NCI-H1105 (cell line): ENCODE measurements around the gene CXCL12.

Experiments used
- DNase-seq: peaks from one replicate; lab custom pipeline; 2025; lab: John Stamatoyannopoulos, UW

The CXCL12 gene

GRCh38 chr10:44362866-44363711 is 21.8 kb downstream of the CXCL12 start:
- DNase-seq: no peak

GRCh38 chr10:44361109-44361508 is 23.8 kb downstream of the CXCL12 start:
- no peak for DNase-seq

GRCh38 chr10:44358080-44358771 is 26.7 kb downstream of the CXCL12 start:
- DNase-seq: no peak

DNA sequence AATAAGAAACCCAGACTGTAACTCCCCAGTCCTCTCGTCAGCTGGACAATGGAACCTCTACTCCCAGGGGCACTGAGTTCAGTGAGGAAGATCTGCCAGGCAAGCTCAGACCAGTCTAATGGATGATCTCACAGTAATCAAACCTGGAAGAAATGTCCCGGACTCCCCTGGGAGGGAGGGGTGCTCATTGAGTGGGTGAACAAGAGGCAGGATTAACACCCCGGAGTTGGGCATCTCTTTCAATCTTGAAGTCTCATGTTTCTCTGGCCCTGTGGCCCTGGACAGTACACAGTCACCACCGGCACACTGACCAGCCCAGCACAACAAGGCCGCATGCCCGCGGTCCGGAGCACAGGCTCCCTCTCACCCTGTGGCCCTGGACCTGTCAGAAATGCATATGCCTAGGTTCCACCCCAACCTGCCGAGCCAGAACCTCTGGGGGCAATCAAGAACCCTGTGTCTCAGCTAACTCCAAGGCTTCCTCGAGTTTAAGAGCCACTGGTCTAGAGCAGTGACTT is 27.8 kb downstream of the CXCL12 start:
- DNase-seq: no peak

DNA sequence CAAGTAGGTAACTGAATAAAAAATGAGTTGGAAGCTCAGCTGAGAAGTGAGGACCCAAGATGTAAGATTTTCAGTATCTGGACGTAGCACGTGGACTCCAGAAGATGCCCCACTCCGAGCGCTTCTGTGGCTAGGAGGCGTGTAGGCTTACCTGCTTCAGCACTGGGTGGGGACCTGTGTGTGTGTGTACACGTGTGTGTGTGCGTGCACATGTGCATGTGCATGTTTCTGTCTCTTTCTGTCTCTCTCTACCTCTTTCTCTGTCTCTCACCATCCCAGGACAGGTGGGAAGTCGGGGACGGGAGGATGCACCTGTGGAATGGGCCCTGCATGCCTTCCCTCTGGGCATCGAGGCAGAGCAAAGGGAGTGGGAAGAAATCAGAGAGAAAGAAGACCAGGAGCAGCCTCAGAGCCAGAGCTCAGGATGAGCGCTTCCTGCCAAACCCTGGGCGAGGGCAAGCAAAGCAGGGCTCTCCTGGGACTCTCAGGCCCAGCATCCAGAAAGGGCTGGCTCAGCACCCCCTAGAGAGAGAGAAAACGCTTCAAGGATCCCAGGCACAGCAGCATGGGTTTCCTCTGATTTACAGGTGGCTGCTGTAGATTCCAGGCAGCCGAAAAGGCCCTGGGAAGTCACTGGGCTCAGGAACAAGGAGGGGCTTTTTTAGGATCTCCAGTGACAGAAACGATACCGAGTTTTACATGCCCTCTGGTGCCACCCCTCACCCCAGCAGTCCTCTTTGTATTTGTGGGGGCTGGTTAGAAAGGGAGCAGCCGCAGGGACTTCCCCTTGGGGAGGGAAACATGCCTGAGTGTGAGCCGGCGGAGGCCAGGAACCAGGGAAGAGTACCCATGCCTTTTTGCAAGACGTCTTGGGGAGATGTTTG is 28.5 kb downstream of the CXCL12 start:
- no peak for DNase-seq

GRCh38 chr10:44355630-44356029 is 29.3 kb downstream of the CXCL12 start:
- DNase-seq: no peak

DNA sequence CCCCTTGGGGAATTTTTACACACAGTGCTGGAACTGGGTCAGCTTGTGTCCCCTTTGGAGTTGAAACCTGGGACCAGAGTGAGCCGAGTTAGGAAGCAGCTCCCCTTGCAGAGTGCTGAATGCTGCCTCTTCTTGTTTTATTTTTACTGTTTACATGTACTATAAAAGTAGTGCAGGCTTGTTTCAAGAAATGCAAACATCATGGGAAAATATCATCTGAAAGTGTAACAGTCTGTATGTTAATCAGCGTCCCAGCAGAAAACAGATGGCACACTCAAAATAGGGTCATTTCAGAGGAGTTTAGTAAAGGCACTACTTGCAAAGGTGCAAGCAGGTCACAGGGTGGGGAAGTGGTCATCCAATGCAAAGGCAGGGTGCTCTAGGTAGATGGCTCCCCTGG is 30.1 kb downstream of the CXCL12 start:
- DNase-seq: no peak

GRCh38 chr10:44353721-44354120 is 31.2 kb downstream of the CXCL12 start:
- DNase-seq: no peak

GRCh38 chr10:44353128-44353390 is 31.8 kb downstream of the CXCL12 start:
- no peak for DNase-seq

DNA sequence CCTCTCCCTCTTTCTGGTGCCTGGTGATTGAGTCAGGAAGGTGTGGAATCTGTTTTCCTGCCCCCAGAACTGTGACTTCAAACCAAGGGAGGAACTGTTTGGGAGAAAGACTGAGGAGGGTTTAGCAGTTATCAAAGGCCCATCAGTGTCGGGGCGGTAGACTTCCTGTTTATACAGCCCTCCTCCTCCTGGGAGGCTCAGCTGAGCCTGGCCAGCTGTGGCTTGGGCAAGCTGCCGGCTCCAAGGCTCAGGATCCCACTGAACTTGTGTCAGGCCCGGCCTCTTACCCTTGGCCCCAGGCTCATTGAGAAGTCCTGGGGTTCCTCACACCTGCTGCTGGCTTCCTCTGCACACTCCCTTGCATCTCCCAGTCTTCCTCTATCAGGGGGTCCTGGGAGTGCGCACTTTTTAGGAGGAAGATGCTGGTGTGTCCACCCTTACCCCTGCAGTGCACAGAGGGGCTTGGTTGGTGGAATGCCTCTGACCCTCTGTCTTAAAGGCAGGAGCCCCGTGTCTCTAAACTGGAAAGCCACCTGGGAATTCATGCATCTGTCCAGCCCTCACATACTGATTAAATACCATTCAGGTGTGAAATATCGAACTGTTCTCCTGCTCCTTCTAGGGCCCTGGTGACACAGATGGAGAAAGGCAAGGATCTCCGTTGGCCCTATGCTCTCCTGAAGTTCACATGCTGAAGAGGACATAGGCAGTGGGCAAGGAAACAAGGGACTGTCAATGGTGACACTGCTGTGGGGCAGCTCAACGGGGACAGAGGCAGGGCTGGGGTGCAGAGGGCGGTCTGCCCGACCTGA is 32.4 kb downstream of the CXCL12 start:
- DNase-seq: no peak

GRCh38 chr10:44348496-44348895 is 36.4 kb downstream of the CXCL12 start:
- no peak for DNase-seq

DNA sequence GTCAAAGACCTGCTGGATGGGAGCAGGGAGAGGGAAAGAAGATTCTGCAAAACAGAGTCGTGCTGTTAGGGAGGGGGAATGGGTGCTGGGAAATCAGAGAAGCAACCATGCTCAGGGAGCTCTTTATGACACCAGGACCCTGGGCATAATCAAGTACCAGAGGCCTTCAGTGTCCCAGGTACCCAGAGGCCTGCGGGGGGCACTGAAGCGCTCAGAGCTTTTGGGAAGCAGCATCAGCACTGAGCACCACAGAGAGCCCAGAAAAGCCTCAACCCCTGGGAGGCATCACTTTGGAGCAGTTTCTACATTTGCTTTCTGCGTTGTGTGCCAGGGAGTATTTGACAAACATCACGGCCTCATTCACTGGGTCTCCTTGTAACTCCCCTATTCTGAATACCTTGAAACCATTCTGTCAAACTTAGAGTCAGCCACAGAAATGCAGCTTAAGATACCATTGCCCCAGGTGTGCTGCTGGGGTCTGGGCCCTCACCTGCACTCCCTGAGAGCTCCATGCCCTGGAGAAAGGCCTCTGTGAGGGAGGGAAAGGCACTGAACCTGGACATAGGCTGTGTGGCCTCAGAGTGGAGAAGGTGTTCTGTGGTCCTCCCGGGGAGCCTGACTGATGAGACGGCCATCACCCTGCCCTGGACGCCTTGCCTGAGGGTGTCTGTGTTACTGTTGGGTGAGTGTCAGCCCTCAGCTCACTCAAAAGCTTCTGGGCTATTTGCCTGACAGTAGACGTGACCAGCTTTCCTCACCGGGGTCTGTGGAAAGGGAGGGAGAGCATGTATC is 37.1 kb downstream of the CXCL12 start:
- no peak for DNase-seq

GRCh38 chr10:44344727-44345126 is 40.2 kb downstream of the CXCL12 start:
- DNase-seq: no peak

DNA sequence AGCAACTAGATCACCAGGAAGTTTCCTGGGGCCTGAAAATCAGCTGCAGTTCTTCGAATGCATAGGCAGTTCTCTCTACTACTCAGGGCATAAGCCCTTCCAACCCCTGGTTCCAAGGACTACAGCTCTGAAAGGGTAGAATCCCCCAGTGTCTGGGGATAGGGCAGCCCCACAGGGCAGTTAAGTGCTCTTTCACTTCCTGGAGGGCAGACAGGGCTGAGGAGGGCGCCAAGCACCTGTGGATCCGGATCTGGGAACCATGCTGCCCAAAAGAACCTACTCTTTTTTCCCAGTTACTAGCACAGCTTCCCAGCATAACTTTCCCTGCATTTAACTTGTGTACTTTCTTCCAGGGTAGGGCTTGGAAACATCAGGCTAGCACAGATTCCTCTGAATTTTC is 41.1 kb downstream of the CXCL12 start:
- no peak for DNase-seq

DNA sequence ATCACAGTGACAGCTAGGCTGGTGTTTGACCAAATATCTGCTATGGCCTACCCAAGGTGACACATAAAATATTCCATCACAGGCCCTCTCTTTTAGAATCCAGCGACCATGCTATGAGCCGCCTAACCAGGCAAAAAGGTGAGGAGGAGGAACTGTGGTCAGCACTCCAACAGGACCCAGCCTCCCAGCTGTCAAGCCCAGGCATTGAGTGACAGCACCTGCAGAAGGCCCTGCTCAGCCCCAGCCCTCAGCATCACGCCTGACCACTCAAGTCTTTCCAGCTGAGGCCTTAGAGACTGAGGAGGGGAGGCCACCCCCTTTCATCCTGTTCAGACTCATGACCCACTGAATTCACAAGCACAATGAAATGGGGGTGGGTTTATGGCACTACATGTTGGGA is 43.0 kb downstream of the CXCL12 start:
- no peak for DNase-seq

DNA sequence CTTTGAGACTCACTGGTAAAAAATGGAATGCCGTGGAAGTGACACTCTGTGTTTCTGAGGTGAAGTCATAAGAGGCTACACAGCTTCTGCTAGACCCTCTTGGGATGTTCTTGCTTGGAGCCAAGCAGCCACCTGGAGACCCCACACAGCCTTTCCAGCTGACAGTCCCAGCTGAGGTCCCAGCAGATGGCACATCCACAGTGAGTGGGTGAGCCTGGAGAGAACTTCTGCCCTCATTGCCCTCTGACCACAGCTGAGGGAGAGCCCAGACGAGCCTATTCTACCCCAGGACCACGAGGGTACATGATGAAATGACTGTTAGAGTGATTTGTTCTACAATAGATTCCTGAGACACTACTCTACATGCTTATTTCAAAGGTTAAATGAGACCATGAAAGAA is 44.3 kb downstream of the CXCL12 start:
- DNase-seq: no peak

DNA sequence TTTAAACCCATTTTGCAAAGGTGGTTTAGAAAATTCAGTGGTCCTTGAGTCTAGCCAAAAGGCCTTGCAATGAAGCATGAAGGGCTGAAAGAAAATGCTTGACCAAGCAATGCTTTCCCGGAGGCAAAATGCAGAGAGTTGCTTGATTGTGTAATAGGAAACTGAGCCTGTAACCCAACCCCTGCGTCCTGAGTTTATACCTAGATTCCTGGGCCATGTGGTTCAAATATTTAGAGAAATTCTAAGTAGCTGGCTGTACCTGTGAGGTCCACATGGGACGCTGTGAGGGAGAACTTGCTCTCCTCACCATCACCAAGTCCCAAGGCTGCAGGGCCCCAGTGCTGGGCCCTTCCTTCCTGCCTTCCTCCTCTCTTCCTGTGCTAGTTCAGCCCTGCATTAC is 45.7 kb downstream of the CXCL12 start:
- no peak for DNase-seq

- no peak for DNase-seq
Measured at GRCh38 chr10:44337081-44337480, 47.8 kb downstream of the CXCL12 start.

- no peak for DNase-seq
Measured at GRCh38 chr10:44335330-44336021, 49.4 kb downstream of the CXCL12 start.

DNA sequence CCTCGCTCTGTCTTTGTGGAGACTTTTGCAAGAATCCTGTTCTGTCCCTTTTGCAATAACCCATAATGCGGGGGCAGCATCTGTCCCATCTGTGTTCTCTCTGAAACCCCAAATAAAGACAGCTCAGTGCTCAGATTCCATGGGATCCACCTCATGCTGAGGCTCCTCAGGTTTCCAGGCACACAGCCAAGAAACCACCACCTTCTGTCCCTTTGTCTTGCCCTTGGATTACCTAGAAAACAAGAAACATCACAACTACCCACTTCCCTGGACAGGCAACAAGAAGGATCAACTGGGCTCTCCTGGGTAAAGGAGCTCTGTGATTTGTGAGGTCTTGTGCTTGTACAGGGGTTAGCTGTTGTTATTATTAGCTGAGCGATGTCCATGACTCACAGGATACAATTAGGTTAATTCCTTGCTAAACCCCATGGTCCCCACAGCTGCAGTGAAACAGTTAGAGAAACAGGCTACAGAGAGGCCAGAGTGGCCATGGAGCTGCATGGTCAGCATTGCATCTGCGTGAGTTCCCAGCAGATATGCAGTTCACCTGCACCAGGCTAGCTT is 50.2 kb downstream of the CXCL12 start:
- DNase-seq: no peak
